Ureter (tissue), 1 donor: ENCODE data around the gene LRRC39. TPM values are rescaled to one million over a fixed set of nuclear protein-coding genes. Genes with fewer than 3 reads are reported as not detected.

ENCODE experiments used
- DNase-seq: peaks from one replicate; pipeline ENCODE4 v3.0.0-alpha.2; 2020; ENCODE audit warnings: low spot score
- total RNA-seq: library from RNA; stranded (reverse); gene quantifications from one replicate; pipeline ENCODE4 v1.2.4, GENCODE V29; 2023
- donor health status: DM: yes; HTN: yes; CAD: no.

Gene LRRC39
- total RNA-seq, 1 donor from 2014 or later = 1.8 TPM

DNA sequence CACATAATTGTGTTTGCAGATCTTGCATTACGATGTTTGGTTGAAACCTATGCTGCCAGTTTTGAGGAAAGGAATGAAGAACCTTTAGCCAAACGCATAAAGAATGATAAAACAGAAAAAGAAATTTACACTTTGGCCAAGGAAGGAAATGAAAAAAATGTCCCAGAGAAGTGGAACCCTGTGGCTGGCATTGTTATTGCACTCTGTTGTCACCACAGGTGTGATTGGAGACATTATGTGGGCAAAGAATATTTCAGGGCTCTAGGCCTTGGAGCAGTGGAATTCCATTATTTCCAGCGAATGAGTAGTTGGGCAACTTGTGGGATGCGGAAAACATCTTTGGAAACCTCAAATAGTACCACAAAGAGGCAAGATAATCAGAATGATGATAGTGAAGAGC lies 30.2 kb downstream of the LRRC39 start:
- DNase-seq = no peak

- DNase-seq = no peak
These were observed 31.1 kb downstream of the LRRC39 start for GRCh38 chr1:100146958-100147357.

GRCh38 chr1:100145116-100145515 lies 32.9 kb downstream of the LRRC39 start:
- no peak for DNase-seq

DNA sequence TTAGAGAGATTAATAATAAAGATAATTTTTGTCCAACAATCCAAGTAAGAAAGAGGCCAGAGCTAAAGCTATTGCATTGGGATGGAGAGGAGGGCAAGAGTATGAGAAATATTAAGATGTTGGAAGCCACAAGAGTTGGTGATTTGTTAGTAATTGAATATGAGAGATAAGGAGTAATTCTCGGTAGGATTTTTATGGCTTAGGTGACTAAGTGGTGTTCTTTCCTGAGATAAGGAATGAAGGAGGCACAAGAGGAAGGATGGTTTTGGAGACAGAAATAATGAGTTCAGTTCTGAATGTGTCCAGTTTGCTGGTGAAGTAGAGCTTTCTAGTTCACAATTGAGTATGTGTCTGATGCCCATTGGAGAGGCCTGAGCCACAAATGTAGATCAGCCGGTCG lies 35.7 kb downstream of the LRRC39 start:
- no peak for DNase-seq

DNA sequence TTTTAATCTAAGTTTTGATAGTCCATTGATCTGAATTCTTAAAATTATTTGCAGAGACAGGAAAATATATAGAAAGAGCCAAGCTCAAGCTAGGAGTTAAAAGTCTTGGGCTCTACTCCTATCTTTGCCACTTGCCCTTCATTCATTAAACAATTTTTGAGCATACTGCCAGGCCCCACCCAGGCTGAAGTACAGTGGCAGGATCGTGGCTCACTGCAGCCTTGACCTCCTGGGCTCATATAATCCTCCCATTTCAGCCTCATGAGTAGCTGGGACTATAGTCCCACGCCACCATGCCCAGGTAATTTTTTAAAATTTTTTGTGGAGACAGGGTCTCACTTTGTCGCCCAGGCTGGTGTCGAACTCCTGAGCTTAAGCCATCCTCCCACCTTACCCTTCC lies 36.9 kb downstream of the LRRC39 start:
- no peak for DNase-seq

DNA sequence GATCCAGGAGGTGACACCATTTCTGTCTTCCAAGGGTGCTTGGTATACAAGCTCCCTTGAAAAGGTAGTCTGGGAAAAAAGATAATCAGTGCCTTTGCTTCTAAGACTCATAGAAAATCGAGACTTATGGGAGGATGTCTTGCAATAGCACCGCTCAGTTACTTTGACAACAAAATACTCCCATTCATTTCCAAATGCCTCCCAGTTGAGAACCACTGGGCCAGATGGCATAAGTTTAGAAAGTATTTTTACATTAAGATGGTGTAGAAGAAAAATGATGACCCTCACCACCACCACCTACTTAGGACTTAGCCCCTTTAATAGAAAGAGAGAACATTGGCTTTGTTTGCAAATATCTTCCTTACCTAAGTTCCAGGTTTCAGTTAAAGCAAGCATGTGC lies 40.5 kb downstream of the LRRC39 start:
- DNase-seq = no peak

DNA sequence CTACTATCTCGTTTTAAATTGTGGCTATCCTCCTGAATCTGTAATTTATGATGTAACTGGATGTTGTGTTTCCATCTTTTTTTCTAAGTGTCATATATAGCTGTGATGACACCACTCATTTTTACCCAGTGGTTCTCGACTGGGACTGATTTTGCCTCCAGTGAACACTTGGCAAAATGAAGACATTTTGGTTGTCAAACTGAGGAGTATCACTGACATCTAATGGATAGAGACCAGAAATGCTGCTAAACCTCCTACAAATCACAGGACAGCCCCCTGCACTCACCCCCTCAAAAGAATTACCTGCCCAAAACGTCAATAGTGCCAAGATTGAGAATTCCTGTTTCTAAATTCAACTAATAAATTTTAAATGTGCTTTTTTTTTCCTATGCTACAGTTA lies 43.2 kb downstream of the LRRC39 start:
- no peak for DNase-seq

DNA sequence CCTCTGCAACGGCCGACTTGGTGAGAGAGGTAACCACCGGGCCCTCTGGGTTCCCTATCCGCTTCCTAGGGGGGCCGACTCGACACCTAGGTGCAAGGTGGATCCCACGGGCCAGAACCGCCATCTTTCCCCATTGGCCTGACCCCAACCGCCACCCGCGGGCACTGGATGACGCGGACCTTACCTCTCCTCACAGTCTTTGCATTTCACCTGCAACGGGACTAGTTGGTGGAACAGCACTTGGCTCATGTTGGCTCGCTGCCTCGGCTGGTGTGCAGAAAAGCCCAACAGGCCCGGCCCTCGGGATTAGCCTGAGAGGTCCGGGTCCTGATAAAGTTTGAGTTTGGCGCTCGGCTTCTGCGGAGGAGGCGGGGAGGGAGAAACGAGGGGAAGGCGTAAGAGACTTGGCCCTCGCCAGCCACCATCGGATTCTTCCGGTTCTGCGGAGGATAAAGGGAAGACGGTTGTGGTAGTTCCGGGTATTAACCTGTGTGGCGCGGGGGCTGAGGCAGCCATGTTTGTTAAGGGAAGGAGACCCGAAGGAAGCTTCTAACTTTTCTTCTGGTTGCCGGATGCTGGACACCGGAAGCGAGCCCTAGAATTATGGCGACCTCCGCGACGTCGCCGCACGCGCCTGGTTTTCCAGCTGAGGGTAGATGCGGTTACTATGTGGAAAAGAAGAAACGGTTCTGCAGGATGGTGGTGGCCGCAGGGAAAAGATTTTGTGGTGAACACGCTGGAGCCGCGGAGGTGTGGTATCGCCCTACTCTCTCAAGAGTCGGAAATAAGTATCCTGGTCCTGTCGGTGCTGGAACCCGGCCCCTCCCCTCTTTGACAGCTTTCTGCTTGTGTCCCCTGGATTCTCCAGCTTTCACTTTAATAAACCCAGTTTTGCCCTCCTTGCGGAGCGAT lies 45.2 kb downstream of the LRRC39 start, which contains the start of the genes SASS6 and TRMT13:
Gene SASS6, minus strand, starts transcription at position 365 of the 912 bp plus-strand sequence. Its CDS starts 116 bp downstream, at position 249.
Gene TRMT13, plus strand, starts transcription at position 598 of the 912 bp plus-strand sequence. Its CDS starts 6 bp downstream, at position 604.
- peak; percentile 98 for DNase-seq

- no peak for DNase-seq
These were observed 46.4 kb downstream of the LRRC39 start for GRCh38 chr1:100131623-100132022.

- no peak for DNase-seq
These were observed 47.4 kb downstream of the LRRC39 start for GRCh38 chr1:100130552-100131077.

DNA sequence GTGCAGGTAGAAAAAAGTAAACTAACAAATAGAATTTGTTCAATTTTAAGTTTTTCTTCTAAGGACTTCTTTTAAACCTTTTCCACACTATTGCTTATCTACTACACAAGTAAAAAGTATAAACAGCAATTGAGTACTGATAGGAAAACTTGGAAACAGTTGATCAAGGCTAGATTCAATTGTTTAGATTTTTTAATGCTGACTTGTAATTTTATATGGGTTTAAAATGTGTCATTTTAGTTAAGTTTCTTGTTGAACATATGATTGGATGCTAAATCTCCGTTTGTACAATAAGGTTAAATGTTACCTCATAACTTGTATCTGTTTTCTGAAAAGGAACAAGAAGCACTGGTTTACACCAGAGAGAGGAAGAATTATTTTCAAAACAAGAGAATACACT lies 50.8 kb downstream of the LRRC39 start:
- DNase-seq = no peak

GRCh38 chr1:100122177-100122576 lies 55.9 kb downstream of the LRRC39 start:
- DNase-seq = no peak

GRCh38 chr1:100115524-100115923 lies 62.5 kb downstream of the LRRC39 start:
- DNase-seq = no peak

GRCh38 chr1:100109554-100110066 lies 68.4 kb downstream of the LRRC39 start:
- DNase-seq = no peak

DNA sequence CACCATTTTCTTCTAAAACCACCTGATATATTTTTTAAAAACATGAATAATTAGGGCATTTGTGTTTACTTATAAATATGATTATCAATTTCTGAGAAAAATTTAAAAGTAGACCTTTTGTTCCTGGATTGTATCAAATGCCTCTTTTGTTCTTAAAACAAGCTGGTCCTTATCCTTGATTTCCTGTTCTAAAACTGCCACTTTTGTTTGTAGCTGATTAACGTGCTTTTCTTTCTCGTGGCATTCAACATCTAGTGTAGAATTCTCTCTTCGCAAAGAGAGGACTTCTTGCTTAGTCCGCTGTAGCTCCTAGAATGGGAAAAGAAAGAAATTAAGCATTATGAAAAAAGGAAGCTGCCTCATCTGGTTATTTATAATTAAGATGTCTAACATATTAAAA lies 70.4 kb downstream of the LRRC39 start:
- DNase-seq = no peak

- DNase-seq = no peak
These were observed 76.5 kb downstream of the LRRC39 start for GRCh38 chr1:100101564-100101963.

GRCh38 chr1:100100202-100100601 lies 77.9 kb downstream of the LRRC39 start:
- DNase-seq = no peak

Other genes with a start within 250 kb of the LRRC39 start
- gene SLC35A3, start 208.3 kb downstream of the LRRC39 start, total RNA-seq = 39.5 TPM
- 2.4 TPM for gene SASS6, start 45.3 kb downstream of the LRRC39 start, total RNA-seq
- 29.9 TPM for gene TRMT13, start 45.1 kb downstream of the LRRC39 start, total RNA-seq
- gene DBT, start 71.6 kb upstream of the LRRC39 start, total RNA-seq = 24.3 TPM
- 30.3 TPM for gene RTCA, start 88.0 kb upstream of the LRRC39 start, total RNA-seq
- 14.3 TPM for gene CDC14A, start 174.2 kb upstream of the LRRC39 start, total RNA-seq